Right renal cortex interstitium (tissue), 3 donors: ENCODE measurements around the gene KRT6A. TPM values are rescaled to one million over a fixed set of nuclear protein-coding genes. Genes with fewer than 3 reads are reported as not detected.

Experiments
- DNase-seq, 3 donors: peaks; one replicate each; pipeline ENCODE4 v3.0.0-alpha.2; 2013; ENCODE audit warnings: low read depth in 3 of 3, low spot score in 2 of 3
- polyA plus RNA-seq, 3 donors: library from polyadenylated mRNA; unstranded; fragments of 120-200 nt; gene quantifications; one replicate each; pipeline ENCODE4 v1.2.1, GENCODE V29; 2013; ENCODE audit not compliant: insufficient read length in 3 of 3

The KRT6A gene
- polyA plus RNA-seq, 3 donors: not detected

DNA sequence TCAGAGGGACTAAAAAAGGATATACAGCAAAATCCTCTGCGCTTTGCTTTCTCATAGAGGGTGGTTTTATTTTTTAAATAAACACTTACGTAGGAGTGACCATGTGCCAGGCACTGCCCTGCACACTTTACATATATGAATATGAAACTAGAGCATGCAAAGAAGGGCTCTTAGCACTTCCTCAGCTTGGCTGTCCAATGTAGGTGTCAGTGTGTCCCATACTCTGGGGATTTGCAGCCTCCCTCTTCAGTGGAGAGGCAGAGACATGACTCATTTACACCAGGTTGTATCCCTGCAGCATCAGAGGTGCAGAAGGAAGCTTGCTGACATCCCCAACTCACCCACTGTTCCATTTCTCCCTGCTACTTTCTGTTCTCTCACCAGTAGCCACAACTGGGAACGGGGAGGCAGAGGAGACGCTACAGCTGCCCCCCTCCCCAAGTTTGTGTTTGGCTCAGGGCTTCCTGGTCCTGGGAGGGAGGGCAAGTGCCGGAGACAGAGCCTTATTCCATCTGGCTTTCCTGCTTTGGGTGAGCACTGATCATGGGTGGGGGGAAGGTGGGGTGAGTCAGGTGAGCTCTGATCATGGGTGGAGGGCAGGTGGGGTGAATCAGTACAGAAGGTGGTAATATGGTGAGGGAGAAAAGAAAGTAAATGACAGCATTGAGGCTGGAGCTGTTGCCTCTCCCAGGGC lies 32.0 kb upstream of the KRT6A start:
- DNase-seq: no peak

DNA sequence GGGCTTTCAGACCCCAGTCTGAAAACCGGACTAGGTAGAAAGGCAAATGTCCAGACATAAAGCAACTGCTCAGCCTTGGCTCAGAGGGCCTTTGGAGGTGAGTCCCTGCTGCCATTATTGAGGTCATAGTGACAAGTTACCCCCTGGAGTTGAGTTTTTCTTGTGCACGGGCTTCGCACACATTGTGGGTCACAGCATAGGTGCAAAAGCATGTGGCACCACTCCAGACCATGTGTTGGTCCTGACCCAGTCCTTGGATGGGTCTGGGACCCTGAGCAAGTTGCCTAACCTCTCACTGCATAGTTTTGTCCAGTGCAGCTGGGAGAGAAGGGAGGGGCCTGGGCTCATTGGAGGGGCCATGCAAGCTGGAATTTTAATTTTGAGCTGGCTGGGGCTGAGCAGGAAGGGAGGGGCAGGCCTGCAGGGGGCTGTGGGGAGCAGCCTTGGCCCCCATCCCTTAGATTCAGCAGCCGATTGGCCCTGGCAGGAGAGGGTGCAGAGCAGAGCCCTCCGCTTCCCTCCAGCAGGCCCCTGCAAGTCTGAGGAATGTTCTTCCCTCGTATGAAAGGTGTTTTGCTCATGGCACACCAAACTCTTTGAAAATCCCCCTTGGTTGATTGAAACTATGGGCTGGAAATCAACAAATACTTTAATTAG lies 31.3 kb upstream of the KRT6A start:
- no peak for DNase-seq

DNA sequence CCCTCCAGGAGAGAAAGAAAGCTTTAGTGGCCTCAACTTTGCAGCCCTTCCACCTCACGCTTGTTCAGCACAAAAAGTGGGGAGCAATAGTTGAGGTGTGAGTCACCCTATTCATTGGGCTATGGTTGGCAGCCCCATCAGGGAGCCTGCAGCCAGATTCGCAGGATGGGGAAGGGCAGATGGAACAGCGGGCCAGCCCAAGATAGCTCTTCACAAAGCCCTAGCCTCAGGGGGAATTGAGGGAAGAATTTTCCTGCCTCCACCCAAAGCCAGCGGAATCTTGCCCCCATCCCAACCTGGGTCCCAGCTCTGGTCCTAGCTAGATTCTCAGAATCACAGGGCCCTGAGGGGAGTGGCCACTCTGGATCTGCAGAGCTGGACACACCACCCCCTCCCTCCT lies 30.8 kb upstream of the KRT6A start:
- DNase-seq: no peak

DNA sequence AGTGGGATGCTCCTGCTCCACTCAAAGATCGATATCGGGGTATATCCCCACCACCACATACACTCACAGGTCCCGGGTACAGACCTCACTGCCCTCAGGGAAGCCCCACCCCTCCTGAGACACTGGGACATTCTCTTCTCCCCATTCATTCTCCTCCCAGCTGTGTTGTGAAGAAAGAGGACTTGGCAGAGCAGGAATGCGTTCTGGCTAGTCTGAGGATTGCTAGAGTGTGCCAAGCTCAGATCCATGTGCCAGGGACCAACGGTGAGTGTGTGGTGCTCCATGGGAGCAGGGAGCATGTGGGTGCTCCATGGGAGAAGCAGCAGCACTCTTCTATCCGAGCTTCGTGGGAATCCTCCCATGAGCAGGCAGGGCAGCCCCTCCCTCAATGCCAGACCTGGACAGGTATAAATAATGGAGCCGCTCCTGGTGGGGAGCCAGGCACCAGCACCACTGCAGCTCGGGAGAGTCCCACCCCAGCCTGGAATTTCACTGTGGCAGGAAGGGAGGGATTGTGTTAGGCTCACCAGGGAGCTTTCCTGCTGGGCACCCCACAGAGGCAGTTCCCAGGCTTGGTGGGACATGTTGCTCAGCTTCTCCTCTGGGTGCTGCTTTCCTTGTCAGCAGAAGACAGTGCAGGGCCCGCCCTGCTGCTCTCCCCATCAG lies 29.4 kb upstream of the KRT6A start:
- no peak for DNase-seq

DNA sequence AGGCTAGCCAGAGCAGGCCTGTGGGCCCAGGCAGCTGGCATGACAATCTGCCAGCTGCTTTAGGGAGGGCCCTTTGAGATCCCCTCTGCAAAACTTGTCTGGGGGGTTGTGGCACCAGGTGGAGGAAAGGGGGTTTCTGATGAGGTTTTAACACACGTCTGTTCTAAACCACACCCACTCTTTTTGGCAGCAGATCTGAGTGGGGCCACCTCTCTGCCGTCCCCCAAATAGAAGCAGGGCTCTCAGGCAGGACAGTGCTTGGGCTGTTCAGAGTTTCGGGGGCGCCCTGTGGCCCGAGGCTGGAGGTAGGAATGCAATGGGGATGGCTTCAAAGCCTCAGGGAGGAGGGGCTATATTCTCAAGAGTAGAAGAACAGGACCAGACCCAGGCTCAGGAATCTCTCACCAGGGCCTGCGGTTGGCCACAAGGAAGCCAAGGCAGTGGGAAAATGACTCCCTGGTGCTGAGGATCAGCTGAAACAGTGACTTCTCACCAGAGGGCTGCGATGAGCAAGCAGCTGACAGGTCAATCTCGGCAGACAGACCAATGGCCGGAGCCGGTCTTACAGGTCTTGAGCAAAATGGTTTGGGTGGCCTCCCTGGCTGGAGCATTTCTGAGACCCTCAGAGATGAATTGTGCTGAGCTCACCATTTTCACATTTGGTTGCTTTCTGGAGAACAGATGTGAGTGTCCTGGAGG lies 28.7 kb upstream of the KRT6A start:
- DNase-seq: no peak

DNA sequence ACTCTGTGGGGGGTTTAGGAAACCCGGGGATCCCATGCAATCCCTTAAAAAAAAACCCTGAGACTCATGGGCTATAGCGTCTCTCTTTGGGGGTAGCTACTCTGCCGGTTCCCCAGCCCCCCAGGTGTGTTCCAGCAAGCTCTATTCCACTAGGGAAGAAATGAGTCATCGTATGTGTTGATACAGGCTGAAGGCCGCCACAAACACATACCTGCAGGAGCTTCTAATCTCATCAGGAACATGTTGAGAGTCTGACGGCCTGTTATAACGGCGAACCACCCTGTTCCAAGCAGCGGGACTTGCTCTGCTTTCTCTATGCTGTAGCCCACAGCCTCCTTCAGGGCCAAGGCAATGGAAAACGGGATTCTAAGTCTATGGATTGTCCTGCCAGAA lies 28.1 kb upstream of the KRT6A start:
- no peak for DNase-seq

DNA sequence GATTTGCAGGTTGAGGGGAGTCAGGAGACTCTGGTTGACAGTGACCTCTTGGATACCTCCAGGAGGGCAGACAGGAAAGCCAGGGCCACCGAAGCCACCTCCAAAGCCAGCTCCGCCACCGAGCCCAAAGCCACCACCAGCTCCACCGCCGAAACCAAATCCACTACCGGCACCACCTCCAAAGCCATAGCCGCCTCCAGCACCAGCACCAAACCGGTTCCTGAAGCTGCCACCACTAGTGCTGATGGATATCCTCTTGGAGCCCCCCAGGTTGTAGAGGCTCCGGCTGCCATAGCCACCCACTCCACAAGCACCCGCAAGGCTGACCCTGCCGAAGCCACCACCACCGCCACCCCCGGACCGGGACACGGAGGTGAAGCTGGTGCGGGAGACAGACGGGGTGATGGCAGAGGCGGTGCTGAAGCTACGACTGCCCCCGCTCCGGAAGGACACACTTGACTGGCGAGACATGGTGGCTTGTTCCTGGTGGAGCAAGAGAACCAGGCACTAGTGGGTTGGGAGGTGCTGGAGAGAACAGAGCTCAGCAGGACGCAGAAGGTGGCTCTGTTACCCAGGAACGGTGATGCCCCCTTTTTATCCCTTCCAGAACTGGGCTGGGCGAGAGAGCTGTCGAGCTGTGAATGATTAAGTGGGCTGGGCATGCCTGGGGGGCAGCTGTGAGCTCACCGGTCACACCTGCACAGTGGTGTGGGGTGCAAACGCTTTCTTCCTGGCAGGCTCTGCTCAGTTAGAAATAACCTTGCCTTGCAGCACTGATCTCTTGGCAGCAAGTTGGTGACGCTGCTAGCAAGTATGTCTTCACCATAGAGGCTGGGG lies 27.0 kb upstream of the KRT6A start, which contains the start of gene KRT5:
TSS of gene KRT5 (minus strand) at position 569 of the 837 bp plus-strand sequence. CDS start at position 471, 98 bp downstream.
- no peak for DNase-seq

DNA sequence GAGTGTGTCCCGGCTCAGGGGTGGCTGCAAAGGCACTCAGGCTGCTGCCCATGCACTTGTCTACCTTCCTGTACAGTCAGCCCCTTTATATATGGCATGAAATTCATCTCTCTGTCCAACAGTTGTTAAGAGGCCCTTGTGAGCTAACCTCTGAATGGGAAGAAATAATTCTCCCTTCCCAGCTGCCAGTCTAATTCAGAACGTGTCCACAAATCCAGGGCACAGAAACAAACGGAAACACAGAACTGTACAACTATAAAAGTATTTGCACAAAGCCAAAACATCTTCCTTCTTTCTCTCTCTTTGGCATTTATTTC lies 26.3 kb upstream of the KRT6A start:
- no peak for DNase-seq

DNA sequence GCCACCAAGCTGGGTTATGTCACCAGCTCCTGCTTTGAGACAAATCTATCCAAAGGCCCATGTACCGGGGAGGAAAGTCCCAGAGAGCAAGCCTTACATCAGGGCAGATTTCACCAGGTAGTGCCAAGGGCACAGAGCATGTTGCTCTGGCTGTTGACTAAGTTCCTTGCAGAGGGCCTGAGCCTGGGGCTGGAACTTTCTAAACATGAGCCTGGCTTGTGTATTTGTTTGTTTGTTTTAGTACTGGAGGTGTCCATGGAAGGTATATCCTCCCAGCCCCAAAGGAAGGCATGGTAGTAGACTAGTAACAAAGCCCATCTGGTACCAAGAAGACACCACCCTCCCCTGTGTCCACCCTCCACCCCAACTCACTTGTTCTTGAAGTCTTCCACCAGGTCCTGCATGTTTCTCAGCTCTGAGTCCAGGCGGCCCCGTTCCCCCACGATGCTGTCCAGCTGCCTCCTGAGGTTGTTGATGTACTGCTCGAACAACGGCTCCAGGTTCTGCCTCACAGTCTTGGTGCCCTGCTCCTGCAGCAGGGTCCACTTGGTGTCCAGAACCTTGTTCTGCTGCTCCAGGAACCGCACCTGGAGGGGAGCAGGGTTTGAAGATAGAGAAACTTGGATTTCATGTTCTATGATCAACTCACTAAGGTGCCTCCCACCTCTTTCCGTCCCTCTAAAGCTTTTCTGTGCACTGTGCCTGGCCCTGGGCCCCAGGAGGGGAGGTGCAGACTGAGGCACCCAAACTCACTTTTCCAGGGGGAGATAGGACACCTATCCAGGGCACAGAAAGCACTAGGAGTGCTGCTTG lies 25.7 kb upstream of the KRT6A start:
- DNase-seq: no peak

DNA sequence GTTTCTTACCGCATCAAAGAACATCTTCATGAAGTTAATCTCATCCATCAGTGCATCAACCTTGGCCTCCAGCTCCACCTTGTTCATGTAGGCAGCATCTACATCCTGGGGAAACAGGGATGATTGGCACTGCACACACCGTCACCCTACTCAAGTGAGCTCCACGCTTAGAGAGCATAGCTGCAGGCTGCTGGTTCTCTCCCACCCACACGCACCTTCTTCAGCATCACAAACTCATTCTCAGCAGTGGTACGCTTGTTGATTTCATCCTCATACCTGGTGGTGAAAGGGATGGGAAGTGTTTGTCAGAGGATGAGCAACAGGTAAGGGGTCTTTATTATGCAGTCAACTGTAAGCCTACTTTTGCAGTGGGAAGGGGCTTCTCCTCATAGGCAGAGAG lies 24.8 kb upstream of the KRT6A start:
- DNase-seq: no peak

DNA sequence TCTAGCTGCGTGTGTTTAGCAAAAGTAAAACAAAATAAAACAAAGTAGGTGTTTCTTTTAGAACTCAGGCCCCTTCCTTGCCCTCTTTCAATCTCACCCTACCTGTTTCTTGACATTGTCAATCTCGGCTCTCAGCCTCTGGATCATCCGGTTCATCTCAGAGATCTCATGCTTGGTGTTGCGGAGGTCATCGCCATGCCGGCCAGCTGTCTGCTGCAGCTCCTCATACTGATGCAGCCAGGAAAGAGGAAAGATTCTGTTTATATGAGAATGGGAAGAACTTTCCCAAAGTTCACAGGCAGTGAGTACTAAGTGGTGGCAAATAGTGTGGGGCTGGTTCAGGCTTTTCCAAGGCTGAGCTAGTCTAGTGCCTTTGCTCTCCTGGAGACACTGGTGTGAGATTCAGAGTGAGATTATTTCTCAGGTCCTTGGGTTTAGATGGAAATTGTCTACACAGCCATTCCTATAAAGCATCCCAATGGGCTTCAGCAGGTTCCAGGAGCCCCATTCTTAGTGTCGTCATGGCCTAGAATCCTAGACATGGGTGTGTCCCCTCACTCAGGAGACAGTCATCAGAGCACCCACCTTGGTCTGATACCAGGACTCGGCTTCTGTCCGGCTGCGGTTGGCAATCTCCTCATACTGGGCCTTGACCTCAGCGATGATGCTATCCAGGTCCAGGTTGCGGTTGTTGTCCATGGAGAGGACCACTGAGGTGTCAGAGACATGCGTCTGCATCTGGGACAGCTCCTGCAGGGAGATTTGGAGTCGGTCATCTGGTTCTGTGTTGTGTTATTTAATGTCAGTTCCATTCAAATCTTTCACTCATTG lies 24.2 kb upstream of the KRT6A start:
- no peak for DNase-seq

DNA sequence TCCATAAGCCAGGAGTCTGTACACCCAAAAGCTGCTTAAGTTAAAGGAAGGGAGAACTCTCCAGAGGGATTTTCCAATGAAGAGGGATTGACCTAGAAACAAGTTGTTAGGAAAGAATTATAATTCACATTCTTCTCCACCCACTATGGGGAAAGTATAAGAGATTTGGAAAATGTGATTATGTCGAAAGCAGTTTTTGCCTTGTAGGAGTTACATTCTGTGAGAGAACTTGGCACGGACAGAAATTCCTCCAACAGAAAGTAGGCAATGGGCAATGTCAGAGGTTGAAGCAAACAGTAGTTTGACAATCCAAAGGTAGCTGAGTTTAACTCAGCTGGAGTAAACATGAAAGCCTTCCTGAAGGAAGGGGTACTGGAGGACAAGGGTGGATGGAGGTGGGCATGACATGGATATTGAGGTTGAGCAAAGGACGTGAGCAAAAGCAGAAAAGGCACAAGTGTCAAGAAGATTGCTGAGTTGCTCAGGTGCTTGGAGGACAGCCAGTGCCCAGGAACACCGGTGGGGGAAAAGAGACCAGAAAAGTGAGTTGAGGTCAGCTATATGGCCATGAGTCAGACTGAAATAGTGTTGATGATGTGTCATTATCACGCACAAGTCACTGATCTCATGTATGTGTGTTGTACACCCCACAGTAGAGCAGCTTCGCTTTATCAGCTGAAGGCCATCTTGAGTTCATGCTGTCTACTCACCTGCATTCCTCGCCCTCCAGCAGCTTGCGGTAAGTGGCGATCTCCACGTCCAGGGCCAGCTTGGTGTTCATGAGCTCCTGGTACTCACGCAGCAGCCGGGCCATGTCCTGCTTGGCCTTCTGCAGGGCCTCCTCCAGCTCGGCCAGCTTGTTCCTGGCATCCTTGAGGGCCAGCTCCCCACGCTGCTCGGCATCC lies 23.1 kb upstream of the KRT6A start:
- no peak for DNase-seq

DNA sequence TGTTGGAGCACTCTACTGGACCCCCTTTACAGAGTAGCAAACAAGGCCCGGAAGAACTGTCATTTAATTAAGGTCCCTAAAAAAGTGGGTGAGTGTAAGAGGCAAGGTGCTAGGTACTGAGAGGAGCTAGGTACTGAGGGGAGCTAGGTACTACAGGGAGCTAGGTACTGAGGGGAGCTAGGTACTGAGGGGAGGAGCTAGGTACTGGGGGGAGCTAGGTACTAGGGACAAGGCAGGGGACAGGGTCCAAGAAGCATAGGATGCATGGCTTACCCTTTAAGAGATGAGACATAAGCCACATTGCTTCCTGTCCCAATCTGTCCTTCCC lies 22.2 kb upstream of the KRT6A start:
- no peak for DNase-seq

DNA sequence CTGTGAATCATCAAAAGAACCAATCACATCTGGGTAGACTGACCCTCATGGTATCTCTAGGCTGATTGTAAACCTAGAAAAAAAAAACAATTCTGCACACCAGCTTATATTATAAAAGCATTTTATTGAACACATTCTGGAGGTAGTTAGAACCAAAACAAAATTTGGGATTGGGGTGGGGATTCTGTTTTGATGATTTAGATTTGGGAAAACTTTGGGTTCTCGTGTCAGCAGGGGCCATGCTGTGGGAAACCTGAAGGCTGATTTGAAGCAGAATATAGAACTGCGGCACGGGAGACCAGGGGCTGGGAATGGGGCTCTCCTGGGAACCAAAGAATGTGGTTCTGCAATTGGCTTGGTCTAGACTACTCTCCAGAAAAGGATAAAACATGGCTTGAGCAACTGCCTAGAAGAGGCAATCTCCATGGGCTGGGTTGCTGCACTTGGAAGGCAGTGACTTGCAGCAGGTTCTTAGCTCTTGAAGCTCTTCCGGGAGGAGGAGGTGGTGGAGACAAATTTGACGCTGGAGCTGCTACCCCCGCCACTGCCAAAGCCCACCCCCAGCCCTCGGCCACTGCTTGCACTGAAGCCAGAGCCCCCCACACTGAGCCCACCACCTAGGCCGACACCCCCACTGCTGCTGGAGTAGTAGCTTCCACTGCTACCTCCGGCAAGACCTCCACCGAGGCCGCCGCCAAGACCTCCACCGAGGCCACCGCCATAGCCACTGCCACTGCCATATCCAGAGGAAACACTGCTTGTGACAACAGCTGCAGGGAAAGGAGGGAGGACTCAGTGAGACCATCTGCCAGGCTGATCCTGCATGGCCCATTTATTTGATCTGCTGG lies 21.6 kb upstream of the KRT6A start:
- no peak for DNase-seq

DNA sequence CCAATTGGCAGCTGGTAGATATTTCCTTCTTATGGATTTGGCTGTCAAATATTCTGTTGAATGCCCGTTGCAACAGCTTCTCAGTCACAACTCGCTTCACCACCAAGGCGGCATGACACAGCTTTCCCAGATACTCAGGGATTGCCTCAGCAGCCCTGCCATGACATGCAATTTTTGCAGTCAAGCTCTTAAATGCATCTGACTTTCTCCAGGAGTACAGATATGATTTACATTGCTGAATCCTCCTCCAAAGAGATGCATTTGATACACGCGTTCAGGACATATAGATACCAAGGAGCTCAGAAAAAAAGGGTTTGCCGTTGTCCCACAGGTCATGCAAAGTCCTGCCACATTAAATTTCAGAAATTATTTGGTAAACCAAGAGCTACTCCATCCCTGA lies 20.7 kb upstream of the KRT6A start:
- no peak for DNase-seq

DNA sequence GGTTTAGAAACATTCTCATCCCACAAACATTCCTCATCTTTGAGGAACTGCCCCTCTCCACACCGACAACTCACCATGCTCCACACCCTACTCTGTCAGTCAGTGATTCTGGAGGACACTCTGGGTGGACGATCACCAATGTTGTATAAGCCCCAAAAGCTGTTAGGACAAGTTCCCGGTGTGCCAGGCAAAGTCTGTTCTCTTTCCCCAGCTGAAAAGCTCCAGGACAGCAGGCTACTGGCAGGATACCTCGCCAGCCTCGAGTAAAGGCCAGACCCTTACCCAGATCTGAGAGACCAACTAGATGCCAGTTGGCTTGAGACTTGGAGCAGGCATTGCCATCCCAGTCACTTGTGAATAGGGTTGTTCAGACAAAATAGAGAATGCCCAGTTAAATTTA lies 15.2 kb upstream of the KRT6A start:
- DNase-seq: no peak
